GM21529 (cell line): ENCODE measurements around the gene PRICKLE3.
A peak's percentile ranks its signal among the peaks of the same experiment; 100 is the strongest.

ENCODE experiments used
- ATAC-seq: cut with Tn5 transposase; IDR thresholded peaks from one replicate; pipeline ENCODE4 v1.9.1; 2021; ENCODE audit not compliant: unreplicated experiment

Gene PRICKLE3, protein sequence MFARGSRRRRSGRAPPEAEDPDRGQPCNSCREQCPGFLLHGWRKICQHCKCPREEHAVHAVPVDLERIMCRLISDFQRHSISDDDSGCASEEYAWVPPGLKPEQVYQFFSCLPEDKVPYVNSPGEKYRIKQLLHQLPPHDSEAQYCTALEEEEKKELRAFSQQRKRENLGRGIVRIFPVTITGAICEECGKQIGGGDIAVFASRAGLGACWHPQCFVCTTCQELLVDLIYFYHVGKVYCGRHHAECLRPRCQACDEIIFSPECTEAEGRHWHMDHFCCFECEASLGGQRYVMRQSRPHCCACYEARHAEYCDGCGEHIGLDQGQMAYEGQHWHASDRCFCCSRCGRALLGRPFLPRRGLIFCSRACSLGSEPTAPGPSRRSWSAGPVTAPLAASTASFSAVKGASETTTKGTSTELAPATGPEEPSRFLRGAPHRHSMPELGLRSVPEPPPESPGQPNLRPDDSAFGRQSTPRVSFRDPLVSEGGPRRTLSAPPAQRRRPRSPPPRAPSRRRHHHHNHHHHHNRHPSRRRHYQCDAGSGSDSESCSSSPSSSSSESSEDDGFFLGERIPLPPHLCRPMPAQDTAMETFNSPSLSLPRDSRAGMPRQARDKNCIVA

DNA sequence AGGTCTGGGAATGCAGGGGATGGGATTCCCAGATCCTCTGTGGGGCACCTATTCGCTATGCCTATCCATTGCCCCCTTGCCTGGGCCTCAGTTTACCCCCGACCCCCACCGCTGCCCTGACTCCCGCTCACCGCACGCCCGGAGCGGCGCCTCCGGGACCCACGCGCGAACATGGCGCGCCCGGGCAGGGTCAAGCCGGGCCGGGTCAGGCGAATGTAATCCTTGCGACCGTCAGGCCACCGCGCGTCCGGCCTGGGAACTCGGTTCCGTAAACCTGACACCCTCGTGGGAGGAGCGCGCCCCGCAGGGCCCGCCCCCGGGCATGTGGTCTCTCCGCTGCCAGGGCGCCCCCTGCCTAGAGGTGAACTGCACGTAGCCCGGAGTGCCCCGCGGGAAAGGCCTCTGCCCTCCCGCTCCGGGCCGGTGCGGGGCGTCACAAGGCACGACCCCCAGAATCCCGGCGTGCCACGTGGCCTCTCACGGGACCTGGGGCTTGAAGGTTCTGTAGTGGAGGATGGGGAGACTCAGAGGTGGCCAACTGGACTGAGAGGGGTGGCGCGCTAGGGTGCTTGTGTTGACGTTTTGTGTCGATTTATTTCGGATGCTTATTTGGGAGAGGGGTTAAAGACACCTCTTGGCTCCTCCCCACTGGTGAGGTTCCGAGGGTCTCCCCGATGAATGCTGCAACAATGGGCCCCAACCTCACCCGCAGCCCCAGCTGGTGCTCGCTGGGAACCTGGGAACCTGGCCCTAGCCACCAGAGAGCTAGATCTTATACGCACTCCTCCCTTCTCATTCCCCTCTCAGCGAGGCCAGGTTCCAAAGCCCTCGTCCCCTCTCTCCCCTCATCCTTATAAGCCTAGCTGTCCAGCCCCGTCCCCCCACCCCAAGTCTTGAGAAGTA, at the start of gene PRICKLE3:
Gene PRICKLE3, minus strand, starts transcription at position 249 of the 903 bp plus-strand sequence. Its CDS starts 76 bp downstream, at position 173.
- no peak for ATAC-seq

DNA sequence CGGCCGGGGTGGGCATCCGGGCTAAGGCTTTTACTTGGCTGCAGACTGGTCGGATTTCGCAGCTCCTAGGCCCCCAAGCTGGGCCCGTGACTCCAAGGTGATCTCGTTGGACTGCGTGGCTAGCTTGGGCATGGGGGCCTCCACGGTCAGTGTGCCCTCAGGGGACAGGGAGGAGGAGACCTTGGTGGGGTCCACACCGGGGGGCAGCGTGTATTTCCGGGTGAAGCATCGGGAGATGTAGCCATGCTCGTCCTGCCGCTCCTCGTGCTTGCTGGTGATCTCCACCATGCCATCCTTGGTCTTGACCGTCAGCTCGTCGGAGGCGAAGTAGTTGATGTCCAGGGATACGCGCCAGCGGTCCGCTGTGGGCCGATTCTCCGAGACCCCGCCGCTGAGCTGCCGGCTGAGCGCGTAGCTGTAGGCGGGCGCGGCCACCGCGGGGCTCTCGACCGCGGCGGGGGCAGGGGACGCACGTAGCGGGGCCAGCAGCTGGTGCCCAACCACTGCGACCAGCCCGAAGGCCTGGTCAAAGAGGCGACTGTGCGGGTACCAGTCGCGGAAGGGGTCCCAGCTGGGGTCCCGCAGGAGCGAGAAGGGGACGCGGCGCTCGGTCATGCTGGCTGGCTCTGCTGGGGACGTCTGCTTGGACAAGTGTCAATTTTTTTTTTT, 47.8 kb upstream of the PRICKLE3 start:
- ATAC-seq: no peak

DNA sequence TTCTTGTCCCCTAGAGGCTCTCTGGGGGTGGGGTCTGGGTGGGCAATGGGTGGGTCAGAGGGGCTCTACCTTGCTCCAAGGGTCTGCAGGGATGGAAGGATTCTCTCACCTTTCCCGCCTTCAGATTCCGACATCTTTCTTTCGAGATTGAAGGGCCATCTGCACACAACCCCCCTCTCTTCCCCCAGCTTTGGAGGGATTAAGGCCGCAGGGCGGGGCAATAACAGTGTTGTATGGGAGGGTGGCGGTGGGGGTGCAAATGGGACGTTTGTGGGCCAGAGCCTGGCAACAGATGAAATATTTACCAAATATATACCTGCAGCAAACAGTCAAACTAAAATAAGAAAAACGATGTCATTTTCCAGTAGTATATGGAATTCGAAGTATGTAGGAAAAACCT, 47.0 kb upstream of the PRICKLE3 start, which contains the start of gene CACNA1F:
Gene CACNA1F, minus strand, starts transcription at position 165 of the 400 bp plus-strand sequence. Its CDS starts 31 bp downstream, at position 134.
- ATAC-seq: no peak

DNA sequence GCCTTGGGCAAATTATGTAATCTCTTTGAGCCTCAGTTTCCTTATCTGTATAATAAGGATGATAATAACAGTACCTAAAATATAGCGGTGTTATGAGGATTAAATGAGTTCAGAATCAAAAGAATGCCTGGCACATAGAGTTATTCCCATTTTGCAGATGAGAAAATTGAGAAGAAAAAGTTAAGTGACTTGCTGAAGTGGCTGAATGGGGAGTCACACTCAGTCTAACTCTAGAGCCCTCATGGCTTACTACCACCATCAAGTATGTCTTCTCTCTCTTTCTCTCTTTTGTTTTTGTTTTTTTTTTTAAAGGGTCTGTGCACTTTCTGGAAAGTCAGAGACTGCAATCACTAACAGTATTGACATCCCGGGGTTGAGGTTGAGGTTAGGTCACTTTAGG, 46.4 kb upstream of the PRICKLE3 start:
- ATAC-seq: no peak

DNA sequence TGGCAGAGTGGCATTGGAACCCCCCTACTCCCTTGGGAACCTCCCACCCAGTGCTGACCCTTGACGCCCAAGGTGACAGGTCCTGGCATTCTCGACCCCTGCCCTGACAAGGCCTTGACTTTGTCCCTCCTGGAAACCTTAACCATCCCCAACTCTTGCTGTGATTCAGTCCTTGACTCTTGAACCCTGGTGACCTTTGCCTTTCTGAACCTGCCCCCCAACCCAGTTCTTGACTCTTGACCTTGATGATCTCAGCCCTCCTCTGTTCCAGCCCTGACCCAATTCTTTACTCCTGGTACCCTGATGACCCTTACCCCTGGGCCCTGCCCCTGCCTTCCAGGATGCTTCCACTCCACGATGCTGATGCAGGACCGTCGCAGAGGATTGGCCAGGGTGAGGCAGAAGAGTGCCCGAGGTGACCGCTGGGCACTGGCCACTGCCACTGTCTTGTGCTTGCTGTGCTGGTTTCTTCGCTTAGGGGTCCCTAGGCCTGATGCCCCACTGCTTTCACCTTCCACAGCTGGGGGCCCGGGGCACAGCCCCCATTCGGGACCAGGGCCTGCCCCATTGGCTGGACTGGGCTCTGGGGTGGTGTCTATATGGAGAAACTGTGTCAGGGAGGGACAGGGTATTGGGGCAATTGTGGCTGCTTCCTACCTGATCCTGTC, 45.3 kb upstream of the PRICKLE3 start:
- ATAC-seq: no peak

DNA sequence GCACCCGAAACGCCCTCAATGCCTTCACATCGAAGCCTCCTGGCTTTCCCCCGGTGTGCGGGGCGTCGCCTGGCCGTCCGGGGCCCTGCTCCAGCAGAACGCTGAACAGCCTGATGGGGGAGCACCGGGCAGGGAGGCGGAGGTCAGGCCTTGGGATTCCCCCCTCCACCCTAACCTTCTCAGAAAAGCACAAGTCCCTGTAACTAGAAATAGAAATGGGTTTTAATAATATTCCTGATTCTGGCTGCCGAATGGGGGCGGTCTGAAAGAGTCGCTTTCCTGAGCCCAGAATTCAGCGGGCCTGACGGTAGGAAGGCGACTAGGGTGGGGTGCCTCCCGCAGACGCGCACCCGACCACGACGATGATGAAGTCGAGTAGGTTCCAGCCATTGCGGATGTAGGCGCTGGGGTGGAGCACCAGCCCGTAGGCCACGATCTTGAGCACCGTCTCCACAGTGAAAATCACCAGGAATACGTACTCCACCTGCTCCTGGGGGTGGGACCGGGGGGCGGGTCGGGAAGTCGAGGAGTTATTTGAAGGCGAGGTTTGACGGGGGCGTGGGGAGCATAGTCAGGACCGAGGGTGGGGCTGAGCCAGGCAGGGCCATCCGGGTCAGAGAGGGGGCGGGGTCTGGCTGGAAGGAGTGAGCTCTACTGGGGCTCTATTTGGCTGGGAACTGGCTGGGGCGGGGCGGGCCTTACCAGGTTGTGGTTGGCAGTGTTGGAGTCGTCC, 44.5 kb upstream of the PRICKLE3 start:
- ATAC-seq: peak; percentile 50

DNA sequence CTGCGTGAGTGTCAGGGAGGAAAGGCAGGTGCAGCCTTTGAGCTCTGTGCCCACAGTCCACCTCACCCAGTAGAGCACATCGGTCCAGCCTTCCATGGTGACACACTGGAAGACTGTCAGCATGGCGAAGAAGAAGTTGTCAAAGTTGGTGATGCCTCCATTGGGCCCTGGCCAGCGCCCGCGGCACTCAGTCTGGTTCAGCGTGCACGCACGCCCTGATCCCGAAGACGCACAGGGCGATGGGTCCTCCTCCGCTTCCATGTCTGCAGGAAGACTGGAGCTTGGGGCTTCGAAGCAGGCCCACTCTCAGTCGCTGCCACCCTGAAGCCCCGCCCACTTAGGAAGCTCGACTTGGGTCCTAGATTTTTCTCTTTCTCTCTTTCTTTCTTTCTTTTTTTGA, 42.0 kb upstream of the PRICKLE3 start:
- no peak for ATAC-seq

DNA sequence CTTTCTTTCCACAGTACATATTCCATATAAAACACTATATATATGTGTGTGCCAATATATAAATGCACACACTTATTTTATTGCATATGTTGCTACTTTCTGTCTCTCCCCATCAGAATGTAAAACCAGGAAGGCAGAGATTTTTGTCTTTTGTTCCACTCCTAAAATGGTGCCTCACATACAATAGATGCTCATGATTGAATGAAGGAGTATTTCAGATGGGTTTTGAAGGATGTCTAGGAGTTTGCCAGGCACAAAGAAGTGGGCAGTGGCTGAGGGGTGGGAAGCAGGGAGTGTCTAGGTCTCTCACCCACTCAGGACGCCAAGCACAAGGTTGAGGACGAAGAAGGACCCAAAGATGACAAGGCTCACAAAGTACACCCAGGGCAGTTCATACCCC, 41.6 kb upstream of the PRICKLE3 start:
- no peak for ATAC-seq

DNA sequence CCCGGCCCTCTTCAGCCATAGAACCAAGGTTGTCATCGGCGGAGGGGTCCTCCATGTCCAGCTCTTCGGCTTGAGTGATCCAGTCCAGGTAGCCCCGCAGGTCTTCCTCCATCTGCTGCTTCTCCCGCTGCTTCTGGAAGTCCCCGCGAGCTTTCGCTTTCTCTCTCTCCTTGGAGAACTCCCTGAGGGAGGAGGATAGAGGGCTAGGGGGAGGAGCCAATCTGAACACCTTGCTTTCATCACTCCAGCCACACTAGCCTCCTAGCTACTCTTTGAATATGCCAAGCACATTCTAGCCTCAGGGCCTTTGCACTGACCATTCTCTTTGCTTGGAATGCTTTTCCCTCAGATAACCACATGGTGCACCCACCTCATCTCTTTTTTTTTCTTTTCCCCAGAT, 40.8 kb upstream of the PRICKLE3 start:
- no peak for ATAC-seq

DNA sequence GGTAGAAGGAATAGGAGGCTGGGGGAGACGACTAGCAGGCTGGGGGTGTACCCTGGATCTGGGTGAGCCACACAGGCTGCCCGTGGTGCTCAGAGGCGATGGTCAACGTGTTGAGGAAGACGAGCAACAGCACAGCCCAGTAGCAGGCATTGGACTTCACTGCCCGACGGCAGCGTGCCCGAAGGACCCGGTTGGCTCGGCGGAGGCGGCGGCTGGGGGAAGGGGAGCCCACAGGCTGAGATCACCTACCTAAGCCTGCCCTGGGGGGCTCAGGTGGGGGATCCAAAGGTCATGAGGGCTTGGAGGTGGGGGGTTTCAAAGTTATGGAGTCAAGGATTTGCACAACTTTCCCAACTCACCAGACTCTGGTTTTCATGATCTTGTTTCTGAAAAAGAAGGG, 39.7 kb upstream of the PRICKLE3 start:
- ATAC-seq: no peak

DNA sequence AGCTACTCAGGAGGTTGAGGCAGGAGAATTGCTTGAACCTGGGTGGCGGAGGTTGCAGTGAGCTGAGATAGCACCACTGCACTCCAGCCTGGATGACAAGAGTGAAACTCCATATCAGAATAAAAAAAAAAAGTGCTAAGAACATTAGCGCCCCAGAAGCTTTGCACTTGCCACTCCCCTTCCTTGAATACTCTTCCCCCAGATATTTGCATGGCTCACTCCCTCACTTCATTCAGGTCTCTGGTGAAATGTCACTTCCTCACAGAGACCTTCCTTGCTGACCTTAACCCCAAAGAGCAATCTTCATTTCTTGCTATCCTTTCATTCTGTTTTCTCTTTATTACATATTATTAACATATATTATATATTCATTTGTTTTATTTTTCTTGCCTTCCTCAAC, 35.7 kb upstream of the PRICKLE3 start:
- no peak for ATAC-seq

DNA sequence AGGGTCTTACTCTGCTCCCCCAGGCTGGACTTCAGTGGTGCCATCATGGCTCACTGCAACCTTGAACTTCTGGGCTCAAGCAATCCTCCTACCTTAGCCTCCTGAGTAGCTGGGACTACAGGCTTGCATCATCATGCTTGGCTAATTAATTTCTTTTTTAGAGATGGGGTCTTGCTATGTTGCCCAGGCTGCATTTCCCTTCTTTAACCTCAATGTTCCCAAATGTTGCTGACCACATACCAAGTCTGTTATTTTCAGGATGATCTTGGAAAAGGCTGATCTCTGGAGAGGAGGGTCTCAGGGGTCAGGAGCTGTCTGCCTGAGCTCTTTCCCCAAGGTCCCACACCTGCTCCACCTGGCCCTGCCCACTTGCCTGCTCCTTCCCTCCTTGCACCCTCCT, 33.9 kb upstream of the PRICKLE3 start:
- no peak for ATAC-seq

DNA sequence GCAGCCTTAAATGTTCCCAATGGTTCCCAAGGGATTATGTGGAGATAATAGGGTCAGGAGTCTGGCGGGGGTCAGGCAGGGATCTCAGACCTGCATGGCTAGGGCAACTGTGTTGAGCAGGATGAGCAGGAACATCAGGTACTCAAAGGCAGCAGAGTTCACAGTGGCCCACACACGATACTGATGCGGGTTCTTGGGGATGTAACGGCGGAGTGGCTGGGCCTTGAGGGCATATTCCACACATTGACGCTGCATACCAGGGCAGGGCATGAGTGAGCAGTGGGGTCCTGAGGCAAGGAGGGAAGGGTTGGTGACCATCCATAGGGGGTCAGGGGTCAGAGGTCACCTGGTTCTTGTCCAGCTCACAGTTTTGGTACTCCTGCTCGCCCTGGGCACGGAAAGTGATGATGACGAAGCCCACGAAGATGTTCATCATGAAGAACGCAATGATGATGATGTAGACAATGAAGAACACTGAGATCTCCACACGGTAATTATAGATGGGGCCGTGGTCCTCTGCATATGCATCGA, 28.9 kb upstream of the PRICKLE3 start:
- ATAC-seq: no peak

DNA sequence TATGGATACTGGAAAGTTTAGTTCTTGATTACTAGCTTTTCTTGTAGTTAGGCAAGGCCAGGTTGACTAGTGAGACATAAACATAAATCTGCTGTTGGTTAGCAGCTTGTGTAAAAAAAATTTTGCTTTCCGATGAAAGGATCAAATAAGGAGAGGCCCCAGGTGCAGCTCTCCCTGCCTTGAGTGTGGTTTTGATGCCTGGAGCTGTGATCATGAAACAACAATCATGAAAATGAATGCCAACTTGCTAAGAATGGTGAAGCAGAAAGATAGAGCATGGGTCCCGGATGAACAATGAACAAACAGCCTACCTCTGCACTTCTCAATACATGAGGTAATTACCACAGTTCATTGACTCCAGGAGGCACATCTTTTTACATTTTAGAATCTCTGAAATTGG, 28.2 kb upstream of the PRICKLE3 start:
- no peak for ATAC-seq

DNA sequence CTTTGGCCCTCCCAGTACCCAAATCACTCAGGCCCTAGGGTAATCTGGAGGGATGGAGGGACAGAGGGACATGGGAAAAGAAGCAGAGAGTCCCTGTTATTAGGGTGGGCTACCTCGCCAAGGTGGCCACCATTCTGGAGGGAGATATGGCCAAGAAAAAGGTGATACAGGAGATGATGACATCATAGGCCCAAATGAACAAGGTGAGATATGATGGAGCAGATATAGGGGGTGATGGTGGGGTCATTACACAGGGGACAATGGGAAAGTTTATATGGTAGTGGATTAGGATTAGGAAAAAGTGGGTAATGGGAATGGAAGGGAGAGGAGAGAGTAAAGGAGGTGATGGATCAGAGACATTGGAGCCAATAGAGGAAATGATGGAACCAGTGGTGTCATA, 26.7 kb upstream of the PRICKLE3 start:
- no peak for ATAC-seq

DNA sequence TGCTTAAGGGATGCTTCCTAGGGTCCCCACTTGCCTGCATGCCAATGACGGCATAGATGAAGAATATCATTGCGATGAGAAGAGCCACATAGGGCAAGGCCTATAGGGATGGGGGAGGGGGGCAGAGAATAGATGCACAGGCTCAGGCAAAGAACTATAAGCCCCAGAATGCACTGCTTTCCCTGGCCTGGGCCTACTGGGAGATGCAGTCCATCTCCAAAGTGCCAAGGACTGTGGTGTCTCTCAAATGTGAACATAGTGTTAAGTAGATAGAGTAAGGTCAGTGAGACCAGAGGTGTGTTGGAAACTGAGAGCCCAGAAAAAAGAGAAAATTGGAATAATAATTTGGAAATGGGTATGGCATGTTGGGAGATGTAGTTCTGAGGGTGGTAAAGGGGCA, 26.0 kb upstream of the PRICKLE3 start:
- no peak for ATAC-seq

DNA sequence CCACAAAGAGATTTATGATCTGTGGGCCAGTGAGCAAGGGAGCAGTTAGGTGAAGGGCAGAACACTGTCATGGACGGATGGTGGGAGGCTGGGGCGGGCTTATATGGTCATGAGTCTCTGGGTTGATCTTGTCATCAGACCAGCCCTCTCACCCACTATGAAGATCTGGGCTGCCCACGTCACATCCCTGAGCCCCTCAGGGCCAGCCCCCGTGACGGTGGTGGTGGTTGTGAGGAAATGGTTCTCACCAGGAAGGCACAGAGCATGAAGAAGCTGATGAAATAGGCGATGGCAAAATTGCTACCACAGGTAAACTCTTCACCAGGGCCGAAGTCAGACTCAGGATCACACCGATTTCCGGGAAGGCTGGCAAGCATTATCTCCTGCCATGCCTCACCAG, 24.9 kb upstream of the PRICKLE3 start:
- no peak for ATAC-seq

DNA sequence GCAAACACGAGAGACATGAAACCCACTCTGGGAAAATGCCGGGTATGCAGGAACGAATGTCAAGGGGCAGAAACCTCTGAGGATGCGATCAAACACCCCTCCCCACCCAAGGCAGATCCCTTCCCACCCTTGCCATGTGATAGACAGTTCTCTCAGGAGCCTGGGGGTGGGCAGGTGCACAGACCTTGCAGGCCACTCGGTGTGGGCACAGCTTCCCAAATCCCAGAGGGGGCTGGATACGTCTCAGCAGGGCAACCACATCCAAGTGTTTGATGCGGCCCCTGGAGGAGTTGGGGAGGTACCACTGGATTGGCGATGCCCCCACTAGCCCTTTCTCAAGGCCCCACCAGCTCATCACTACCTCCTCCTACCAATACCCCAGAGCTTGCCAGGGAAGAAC, 24.2 kb upstream of the PRICKLE3 start:
- no peak for ATAC-seq

DNA sequence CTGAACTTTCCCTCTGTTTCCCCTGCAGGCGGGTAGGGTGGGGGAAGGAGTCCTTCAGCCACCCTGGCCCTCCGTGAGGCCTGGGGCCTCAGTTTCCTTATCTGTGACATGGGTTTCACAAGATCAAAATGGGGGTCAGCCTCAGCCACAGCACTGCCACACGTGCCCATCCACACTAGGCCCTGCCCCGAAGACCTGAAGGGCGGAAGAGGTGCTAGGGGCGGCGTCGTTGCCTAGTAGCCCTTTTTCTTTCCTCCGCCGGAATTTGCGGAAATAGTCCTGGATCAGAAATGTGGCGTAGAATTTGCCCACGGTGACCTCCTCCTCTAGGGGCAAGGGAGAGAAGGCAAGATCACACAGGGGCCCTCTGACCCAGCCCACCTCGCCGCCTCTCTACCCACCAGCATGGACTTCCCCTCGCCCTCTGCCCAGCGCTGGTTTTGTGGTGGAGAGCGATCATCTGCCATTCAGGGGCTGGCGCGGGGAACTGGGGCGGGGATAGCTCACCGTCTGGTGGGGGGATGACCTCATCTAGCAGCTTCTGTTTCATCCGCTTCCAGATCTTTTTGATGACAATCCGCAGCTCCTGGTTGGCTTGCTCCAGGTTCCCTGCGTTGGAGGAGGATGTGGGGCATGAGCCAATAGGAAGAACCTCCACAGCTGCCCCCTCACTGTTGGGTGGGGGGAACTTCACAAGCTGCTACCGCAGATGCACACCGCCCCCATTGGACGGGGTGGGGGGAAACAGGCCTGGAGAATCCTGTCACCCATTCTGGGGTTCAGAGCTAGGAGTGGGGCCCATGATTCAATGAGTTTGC, 23.5 kb upstream of the PRICKLE3 start:
- no peak for ATAC-seq
